HG02970 (cell line): ENCODE measurements around the gene SEMA3F.

Experiments
- ATAC-seq: cut with Tn5 transposase; IDR thresholded peaks from one replicate; pipeline ENCODE4 v1.9.1; 2021; ENCODE audit warnings: mild to moderate bottlenecking, moderate library complexity, moderate number of reproducible peaks; ENCODE audit not compliant: unreplicated experiment, low FRiP score

Gene SEMA3F

DNA sequence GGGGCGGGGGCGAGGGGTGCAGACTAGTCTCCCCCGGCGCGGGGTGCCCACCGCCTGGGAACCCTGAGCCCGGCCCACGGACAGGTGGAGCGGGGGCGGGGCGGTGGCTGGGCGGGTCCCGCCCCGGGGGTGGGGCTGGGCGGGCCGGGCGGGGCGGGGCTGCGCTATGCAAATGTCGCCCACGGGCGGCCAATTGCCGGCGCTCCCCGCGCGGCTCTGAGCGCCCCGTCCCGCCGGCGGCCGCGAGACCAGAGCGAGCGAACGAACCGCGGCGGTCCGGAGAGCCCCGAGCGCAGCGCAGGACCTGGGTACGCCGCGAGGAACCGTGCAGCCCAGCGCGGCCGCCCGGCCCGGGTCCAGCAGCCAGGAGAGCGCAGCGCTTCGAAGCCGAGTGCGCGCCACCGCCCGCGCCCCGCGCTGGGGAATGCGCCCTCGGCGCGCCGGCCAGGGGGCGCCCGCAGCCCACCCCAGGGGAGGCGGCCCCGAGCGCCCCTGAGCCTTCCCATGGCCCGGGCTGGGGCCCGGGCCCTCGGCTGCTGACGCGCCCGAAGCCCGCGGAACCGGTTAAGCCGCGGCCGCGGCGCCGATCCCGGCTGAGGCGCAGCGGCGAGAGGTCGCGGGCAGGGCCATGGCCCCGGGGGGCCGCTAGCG lies at the start of gene SEMA3F:
Gene SEMA3F, plus strand, starts transcription at position 485 of the 651 bp plus-strand sequence. CDS start 4,299 bp downstream, outside the sequence.
- ATAC-seq = no peak

DNA sequence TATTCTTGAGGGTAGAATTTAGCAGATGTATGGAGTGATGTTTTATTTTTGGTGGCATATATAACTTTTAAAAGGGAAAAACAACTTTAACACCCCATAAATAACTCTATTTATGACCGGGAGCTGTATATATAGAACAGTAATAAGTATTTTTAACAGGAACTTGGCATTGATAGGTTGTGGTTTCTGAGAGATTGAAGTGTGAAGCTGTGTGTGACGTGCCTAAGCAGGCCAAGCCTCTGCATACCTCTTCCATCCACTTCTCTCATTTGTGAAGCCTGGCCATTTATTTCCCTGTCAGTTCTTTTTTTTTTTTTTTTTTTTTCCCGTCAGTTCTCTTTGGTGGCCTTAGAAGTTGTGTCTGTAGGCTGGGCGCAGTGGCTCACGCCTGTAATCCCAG lies 43.4 kb upstream of the SEMA3F start:
- ATAC-seq = no peak

DNA sequence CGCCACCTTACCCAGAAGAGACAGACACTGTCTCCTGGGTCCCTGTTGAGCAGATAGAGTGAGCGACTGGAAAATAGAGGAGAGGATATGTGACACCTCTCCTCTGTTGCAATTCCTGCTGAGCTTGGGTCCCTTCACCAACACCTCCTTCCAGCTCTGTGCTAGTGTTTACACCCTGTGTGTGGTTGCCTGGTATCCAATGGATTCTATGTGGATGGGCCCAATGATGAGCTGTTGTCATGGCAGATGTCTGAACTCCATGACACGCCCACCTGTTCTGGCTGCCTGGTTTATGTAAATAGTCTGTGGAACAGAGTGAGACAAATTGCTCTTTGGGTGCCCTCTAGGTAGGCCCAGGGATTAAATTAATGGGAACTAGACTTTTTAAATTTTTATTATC lies 42.7 kb upstream of the SEMA3F start:
- ATAC-seq = no peak

DNA sequence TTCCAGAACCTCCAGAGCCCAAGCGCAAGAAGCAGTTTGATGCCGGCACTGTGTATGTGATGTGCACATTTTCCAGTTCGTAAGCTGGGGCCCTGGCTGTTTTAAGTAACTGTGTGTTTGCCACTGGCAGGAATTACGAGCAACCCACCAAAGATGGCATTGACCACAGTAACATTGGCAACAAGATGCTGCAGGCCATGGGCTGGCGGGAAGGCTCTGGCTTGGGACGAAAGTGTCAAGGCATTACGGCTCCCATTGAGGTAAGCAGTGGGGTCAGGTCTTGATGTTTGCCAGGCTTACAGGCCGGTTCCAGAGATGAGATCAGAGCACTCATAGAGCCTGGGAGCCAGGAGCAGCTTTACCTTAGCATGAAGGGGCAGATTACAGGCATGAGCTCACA lies 38.0 kb upstream of the SEMA3F start:
- ATAC-seq = no peak

DNA sequence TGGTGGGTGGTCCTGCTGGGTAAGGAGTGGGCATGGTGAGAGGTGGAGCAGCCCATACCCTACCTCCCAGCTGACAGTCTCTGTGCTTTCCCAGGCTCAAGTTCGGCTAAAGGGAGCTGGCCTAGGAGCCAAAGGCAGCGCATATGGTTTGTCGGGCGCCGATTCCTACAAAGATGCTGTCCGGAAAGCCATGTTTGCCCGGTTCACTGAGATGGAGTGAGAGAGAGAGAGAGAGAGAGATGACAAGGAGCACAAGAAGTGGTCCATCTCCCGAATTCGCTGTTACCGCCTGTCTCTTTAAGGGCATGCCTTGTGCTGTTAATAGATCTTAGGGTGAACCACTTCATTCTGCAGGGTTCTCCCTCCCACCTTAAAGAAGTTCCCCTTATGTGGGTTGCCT lies 36.9 kb upstream of the SEMA3F start:
- no peak for ATAC-seq

DNA sequence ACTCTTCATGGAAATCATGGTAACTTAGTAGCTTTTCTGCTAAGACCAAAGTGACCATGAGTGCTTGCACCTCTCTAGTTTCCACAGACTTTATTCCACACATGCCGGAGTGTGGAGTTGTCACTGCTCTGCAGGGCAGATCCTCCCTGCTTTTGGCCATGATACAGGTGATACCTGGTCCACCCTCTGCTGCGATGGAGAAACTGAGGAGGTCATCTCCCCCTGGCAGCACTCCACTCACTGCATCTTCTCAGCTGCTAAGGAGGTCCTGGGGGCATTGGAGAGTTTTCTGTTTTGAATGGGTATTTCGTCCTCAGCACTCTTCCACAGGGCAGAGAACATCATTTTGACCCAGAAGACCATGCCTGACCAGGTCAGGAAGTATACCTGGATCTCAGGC lies 35.3 kb upstream of the SEMA3F start:
- no peak for ATAC-seq

DNA sequence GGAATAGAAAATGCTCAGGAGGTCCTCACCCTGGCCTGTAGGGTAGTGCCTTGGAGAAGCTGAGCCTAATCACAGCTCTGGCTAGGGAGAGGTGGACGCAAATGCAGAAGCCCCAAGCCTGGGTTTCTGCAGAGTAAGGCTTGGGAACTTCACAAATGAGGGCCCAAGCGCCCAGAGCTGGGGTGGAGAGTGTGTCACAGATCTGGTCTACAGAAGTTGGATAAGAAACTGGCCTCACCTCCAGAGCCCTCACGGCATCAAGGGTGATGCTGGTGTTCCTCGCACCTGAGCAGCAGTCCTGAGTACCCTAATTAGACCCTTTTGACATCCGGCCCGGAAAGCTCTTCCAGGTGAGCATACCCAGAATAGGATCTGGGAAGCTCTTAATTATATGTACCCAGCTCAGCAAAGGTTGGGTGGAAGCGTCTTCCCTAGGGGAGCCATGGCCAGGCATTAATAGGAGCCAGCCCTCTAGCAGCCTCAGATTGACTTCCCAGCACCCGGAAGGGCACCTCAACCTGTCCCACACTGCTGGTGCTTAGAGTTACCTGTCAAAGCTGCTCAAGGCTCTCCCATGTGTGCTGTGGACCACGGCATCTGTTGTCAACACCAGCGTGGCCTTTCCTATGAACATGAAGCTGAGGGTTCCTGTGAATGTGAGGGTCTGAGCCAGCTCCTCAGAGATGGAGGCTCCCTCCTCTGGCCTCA lies 34.6 kb upstream of the SEMA3F start:
- ATAC-seq = no peak

DNA sequence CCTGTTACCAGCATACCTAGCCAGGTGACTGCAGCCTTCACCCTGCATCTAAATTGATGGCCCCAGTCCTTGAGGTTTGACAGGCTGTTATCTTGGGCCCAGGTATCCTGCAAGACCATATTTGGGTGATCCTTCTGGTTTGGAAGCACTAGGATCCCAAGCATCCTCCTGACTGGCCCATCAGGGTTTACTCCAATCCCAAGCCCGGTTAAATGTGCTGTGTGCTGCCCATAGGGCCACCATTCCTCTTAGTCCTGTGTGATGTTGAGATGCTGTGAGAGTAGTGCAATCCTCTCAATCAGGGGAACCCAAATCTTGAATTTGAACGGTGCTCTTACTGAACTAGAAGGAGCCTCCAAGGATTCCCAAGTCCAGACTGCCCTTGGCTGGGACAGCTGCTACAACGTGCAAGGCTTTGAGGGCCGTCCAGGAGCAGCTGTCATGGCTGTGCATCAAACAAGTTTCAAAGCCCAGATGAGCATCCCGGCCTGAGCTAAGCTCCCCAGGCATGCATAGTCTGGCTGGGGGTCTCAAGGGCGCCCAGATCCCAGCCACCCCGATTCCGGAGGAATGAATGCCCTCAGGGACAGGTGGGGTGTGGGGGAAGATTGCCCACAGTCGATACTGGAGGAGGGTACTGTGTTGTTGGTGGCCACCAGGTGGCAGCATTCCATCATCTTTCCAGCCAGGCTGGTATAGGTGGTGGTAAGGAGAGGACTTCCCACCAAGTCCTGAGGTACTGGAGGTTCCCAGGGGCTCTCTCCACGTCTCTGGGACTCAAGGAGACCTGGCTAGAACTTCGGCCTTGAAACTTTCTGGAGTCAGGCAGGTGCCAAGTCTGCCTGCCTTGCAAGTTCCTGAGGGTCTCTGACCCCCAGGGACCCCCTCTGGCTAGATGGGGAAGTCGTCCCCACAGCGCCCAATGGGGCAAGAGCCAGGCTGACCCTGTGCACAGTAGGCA lies 33.8 kb upstream of the SEMA3F start:
- no peak for ATAC-seq

DNA sequence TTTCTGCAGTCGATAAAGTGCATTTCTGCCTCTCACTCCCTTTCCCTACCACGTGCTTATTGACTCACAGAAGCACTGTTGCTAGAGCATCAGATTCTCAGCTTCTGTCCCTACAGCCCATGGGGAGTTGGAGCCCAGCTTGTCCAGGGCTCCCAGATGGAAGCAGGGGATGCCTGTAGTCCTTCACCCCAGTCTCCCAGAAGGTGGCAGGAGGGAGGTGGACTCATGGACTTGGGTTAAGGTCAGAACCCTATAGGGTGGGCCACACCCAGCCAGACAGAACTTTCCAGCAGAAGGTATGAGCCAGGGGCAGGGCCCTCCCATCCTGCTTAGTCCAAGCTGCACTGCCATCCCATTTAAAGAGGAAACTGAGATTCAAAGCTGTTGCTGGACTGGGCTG lies 33.1 kb upstream of the SEMA3F start:
- ATAC-seq = no peak

DNA sequence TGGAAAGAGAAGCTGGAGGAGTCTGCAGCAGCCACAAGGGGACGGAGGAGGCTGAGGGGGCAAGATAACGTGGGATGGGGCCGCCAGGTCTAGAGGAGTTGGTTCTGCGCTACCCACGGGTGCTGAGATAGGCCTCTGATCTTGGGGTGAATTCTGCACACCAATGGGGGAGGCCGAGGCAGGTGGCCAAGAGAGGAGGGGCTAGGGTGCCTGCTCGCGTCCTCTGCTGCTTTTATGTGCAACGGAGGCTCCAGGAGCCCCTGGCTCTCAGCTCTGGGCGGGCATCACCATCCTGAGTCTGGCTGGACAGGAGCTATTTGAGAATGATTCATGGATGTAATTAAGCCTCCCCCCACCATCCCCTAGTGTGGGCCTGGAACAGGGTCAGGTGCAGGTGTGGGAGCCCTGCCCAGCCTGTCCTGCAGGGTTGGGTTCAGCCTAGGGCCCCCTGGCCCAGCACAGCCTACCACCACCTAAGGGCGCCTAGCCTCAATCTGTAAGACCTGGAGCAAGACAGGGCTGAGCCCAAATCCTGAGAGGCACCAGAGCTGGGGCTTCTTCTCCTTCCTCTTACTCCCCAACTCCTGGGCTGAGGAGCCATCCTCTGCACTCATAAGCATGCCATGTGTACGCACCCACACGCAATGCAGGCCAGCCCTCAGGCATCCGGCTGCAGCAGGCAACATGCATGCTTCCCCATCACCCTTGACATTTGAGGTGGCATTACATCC lies 32.3 kb upstream of the SEMA3F start:
- no peak for ATAC-seq

DNA sequence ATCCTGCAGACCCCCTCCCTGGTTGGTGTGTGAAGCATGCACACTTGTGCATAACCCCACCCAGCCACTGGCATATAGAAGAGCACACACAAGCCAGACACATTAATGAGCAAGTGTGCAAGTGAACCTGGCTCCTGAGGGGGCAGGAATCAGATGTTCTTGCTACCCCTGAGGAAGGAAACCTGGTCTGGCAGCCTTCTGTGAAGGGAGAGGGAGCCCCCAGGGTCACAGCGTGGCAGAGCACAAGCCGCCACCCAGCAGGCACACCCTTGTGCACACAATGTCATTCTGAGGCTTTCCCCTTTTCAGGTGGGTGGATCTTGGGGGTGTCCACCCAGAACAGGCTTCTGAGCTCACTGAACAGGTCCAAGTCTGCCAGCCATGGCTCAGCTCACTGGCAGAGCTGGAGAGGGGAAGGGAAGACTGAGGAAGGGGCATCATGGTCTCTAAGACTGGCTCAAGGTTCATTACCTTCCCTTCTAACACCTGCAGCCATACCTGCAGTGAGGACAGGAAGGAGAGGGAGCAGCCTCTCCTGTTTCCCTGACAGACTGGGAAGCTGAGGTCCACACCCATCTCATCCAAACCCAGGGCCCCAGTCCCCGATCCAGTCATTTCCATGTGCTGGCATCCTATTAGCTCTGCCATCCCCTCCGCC lies 31.6 kb upstream of the SEMA3F start:
- no peak for ATAC-seq

DNA sequence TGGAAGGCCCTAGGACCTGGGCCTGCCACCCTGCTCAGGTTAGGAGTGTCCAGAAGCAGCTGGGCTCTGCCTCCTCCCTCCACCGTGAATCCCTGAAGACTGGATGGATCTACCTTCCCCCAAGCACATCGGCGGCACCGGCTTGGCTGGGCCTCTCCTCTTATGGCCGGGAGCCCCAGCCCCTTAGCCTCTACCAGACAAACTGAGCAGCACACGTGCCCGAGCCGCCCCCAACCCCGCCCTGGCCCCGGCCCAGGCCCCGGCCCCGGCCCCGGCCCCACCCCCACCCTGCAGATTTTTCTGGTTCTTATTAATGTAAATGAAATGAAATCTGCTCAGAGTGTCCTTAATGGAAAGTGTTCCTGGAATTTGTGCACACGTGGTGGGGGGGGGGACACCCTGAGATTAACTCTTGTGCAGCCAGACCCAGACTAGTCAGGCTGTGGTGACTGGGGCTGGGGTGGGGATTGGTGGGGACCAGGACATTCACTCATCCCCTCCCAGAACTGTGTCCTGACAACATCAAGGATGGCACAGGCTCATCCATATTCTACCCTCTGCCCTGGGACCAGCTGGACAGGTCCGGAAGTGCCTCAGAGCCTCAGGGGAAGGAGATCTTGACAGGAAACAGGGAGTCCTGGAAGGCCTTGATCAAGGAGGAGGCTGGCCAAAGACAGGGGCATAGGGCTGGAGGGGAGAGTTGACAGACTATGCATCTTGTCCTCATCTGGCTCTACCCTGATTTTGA lies 30.9 kb upstream of the SEMA3F start:
- no peak for ATAC-seq

DNA sequence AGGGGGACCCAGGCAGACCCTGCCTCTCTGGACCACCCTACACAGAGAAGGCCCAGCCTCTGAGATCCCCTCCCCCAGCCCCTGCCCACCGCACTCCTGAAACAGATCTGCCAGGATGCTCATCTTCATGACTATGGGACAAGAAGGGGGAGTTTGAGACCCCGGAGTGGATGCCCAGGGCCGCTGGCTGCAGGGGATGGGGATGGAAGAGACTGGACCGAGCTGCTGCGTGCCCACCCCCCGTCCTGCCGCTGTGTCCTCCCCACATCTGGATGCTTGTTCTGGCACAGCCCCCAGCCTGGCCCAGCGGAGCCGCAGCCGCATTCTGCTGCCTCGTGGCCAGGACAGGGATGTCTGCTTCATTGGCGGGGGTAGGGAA lies 30.3 kb upstream of the SEMA3F start:
- no peak for ATAC-seq

DNA sequence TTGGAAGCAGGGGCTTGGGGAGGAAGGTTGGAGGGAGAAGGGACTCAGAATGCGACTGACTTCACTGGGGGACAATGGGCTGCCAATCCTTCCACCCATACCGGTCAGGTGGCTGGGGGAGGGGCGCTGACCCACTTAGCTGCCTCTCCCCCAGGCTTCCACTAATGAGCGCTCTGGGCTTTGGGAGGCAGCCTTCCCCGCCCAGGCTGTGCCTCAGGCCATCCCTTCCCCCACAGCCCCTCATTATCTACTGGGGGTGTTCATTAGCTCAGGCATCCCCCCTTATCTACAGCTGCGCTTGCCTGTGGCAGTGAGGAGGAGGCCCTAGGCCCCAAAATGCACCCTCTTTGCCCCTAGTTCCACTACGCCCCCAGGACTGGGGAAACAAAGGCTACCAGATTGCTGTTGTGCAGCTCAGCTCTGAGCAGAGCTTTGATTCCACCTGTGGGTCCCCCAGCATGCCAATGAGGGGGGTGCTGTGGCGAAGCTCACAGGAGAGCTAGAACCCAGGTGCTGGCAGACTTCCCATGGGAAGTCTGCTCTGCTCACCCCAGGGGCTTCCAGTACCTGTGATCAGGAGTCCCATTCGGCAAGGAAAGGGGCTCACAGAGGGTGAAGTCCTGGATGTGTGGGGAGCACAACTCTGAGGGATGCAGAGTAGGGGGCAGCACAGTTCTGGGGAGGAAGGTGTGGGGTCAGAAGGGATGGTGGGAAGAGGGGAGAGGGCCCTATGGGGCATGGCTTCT lies 29.4 kb upstream of the SEMA3F start:
- ATAC-seq = no peak

DNA sequence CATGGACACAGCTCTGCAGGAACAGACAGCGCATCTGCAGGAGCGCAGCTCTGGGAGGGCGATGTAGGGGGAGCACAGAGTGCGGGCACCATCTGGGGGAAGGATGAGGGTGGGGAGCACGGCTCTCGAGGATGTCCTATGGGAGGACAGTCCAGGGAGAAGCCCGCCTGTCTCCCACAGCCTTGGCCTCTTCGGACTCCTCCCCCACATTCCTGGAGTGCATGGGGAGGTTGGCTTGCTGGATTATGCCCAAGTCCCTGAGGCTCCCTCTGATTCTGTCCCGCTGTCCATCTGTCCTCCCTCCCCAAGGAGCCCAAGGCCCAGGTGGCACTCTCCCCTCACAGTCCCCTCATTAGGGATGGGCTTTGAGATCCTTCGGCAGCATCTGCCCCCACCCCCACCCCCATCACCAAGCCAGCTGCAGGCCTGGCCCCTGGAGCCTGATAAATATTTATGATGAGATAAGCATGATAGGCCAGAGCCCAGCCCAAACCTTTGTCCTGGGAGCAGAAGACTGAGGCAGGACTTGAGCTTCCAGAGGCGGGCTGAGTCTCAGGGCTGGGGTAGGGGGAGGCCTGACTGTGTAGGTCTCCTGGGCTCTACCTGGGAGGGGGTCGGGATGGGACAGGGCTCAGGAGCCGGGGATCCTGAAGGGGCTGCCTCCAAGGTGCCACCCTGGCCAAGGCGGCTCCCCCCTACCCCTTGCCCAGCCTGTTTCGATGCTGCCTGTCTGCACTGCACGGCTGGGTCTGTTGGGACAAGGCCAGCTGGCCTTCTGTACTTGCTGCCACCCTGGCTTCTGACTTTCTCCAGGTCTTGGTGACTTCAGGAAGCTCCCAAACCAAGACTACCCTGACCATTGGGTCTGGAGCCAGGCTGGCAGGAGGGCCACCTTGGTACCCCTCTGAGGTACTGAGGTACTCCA lies 28.6 kb upstream of the SEMA3F start:
- no peak for ATAC-seq

DNA sequence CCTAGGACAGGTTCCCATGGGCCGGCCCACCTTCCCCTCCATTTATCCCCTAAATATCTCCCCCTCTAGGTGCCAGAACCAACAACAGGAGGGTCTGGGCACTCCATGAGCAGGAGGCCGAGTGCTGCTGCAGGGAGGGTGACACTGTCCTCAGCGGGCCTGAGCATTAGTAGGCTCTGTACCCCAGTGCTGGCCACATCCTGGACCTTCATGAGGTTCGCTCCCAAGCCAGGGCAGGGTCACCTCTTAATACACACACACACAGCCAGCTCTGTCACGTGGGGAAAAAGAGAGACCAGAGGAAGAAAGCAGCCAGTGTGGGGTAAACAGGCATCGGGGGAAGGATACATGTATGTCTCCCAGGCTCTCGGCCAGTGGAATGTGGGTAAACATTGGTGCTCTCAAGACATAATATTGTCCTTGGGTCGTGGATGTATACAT lies 27.9 kb upstream of the SEMA3F start:
- no peak for ATAC-seq

DNA sequence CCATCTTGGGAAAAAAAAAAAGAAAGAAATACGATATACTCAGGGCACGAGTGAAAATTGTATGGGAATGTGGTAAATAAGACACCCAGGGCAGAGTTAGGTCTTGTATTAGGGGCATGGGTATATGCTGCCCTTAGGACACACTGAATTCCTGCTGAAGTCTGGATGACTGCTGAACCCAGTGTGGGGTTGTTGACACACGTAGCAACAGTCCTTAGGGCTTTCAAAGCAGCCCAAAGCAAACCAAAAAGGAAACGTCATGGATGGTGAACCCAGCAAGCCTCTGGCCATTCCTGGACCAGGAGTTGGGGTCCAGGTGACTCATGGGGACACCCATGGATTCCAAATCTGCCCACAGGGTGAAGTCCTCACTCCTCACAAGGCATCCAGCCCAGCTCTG lies 27.1 kb upstream of the SEMA3F start:
- no peak for ATAC-seq

DNA sequence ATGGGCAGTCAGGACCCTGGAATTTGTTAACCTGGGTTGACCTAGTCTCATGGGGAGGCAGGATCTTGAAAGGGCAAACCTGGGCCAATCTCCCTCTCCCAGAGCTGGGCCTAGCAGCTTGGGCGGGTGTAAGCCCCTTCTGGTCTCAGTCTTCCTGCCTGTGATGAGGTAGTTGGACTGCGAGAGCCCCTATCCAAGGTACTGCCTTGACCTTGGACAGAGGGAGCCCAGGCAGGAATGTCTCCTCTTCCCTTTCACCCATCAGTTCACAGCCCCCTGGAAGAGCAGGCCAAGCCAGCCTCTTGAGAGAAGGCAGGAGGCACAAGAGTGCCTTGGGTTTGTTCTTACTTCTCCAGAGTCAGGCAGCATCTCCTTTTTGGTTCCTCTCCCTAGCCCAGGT lies 24.7 kb upstream of the SEMA3F start:
- no peak for ATAC-seq
